CD14-positive monocyte (primary cell): ENCODE data around the gene ZNF598. TPM values are rescaled to one million over a fixed set of nuclear protein-coding genes. Genes with fewer than 3 reads are reported as not detected.

Source experiments
- DNase-seq, 3 donors: peaks; one replicate each; pipeline ENCODE4 v3.0.0-alpha.2; 2011 to 2022
- H2AFZ ChIP-seq: 2 replicates; pipeline ENCODE4 v1.6.0; 2012; ENCODE audit warnings: mild to moderate bottlenecking, low read depth, low read length, inconsistent platforms; ENCODE audit not compliant: insufficient read depth, poor library complexity, severe bottlenecking
- H3K27ac ChIP-seq, 2 donors: 1 replicate in 1 of 2; 2 replicates in 1 of 2; pipeline ENCODE4 v1.5.1; 2012 to 2013; ENCODE audit warnings: low read length in 2 of 2, control low read depth in 1 of 2, inconsistent platforms in 1 of 2, low read depth in 1 of 2, mild to moderate bottlenecking in 1 of 2
- H3K27me3 ChIP-seq, 2 donors: one replicate each; pipeline versions ENCODE4 v1.6.0 to v1.6.1; 2011 to 2013; ENCODE audit warnings: low read length in 2 of 2; ENCODE audit not compliant: control insufficient read depth in 2 of 2, insufficient read depth in 2 of 2
- H3K36me3 ChIP-seq, 2 donors: replicated peaks in 1 of 2; 1 replicate in 1 of 2; 2 replicates in 1 of 2; pipeline versions ENCODE4 v1.5.1 to v1.6.1; 2012 to 2013; ENCODE audit warnings: low read length in 2 of 2, control low read depth in 1 of 2, inconsistent platforms in 1 of 2, mild to moderate bottlenecking in 1 of 2; ENCODE audit not compliant: insufficient read depth in 2 of 2, control insufficient read depth in 1 of 2
- H3K4me1 ChIP-seq, 2 donors: 1 replicate in 1 of 2; 2 replicates in 1 of 2; pipeline versions ENCODE4 v1.5.1 to v1.6.1; 2012 to 2013; ENCODE audit warnings: low read length in 2 of 2, control low read depth in 1 of 2, inconsistent platforms in 1 of 2, mild to moderate bottlenecking in 1 of 2, moderate library complexity in 1 of 2; ENCODE audit not compliant: insufficient read depth in 2 of 2, control insufficient read depth in 1 of 2
- H3K4me2 ChIP-seq: replicated peaks from 2 replicates; pipeline ENCODE3; 2012; ENCODE audit warnings: low read length, moderate library complexity, mild to moderate bottlenecking; ENCODE audit not compliant: poor library complexity, severe bottlenecking; ENCODE audit errors: extremely low read depth
- H3K4me3 ChIP-seq, 3 experiments: fragments of 200-600 bp in 1 of 3; sonication (generic) in 1 of 3; replicated peaks in 1 of 3; 1 replicate in 2 of 3; 2 replicates in 1 of 3; pipeline ENCODE4 v1.5.1; 2011 to 2013; ENCODE audit warnings: low read length in 3 of 3, mild to moderate bottlenecking in 3 of 3, control low read depth in 2 of 3, low read depth in 2 of 3, inconsistent platforms in 1 of 3, moderate library complexity in 1 of 3
- H3K79me2 ChIP-seq: 2 replicates; pipeline ENCODE4 v1.6.0; 2012; ENCODE audit warnings: mild to moderate bottlenecking, control low read depth, inconsistent platforms, low read length, moderate library complexity; ENCODE audit not compliant: insufficient read depth
- H3K9ac ChIP-seq: 2 replicates; pipeline ENCODE4 v1.6.0; 2017; ENCODE audit warnings: low read length, mild to moderate bottlenecking; ENCODE audit not compliant: insufficient read depth, poor library complexity, severe bottlenecking
- H3K9me3 ChIP-seq, 2 donors: replicated peaks in 1 of 2; 1 replicate in 1 of 2; 2 replicates in 1 of 2; pipeline versions ENCODE4 v1.5.1 to v1.6.1; 2012 to 2013; ENCODE audit warnings: low read length in 2 of 2, control low read depth in 1 of 2; ENCODE audit not compliant: control insufficient read depth in 1 of 2, insufficient read depth in 1 of 2
- H4K20me1 ChIP-seq: 2 replicates; pipeline ENCODE4 v1.6.0; 2012; ENCODE audit warnings: mild to moderate bottlenecking, low read length, control low read depth, moderate library complexity; ENCODE audit not compliant: insufficient read depth
- H3K27ac Mint-ChIP-seq, 7 donors: one replicate each; pipeline ENCODE4 v1.8.0; 2020; ENCODE audit warnings: mild to moderate bottlenecking in 7 of 7, mixed read lengths in 7 of 7, moderate library complexity in 6 of 7, inconsistent platforms in 2 of 7
- H3K27me3 Mint-ChIP-seq, 3 donors: one replicate each; pipeline ENCODE4 v1.8.0; 2021 to 2022; ENCODE audit warnings: low read depth in 3 of 3, mild to moderate bottlenecking in 3 of 3, mixed read lengths in 3 of 3, moderate library complexity in 3 of 3, inconsistent platforms in 1 of 3
- H3K36me3 Mint-ChIP-seq, 2 donors: one replicate each; pipeline ENCODE4 v1.8.0; 2020; ENCODE audit warnings: mixed read lengths in 2 of 2, inconsistent platforms in 1 of 2, mild to moderate bottlenecking in 1 of 2
- H3K4me1 Mint-ChIP-seq: one replicate; pipeline ENCODE4 v1.8.0; 2020; ENCODE audit warnings: mild to moderate bottlenecking, mixed read lengths
- H3K4me3 Mint-ChIP-seq, 2 donors: one replicate each; pipeline ENCODE4 v1.8.0; 2020; ENCODE audit warnings: mild to moderate bottlenecking in 2 of 2, mixed read lengths in 2 of 2, moderate library complexity in 1 of 2
- H3K9me3 Mint-ChIP-seq, 7 donors: one replicate each; pipeline ENCODE4 v1.8.0; 2020 to 2022; ENCODE audit warnings: mixed read lengths in 7 of 7, mild to moderate bottlenecking in 6 of 7, moderate library complexity in 6 of 7, inconsistent platforms in 2 of 7
- WGBS: methylation state at CpG from one replicate; pipeline ENCODE4 v1.1.5; 2013; ENCODE audit warnings: missing lambda C conversion rate; ENCODE audit not compliant: insufficient coverage; 5-methylcytosine and 5-hydroxymethylcytosine counted together
- intact Hi-C, 2 donors: fragments of 100-400 bp; cut with micrococcal nuclease; formaldehyde crosslinking; loops; one replicate each; pipeline versions ENCODE4 v1.15.0 to v1.15.1; 2023
- polyA plus RNA-seq, 3 donors: library from polyadenylated mRNA; depleted of rRNA in 1 of 3; unstranded in 2 of 3; stranded (reverse) in 1 of 3; fragments of 300-500 nt in 2 of 3; fragments of >200 nt in 1 of 3; fragmentation: Illumina TruSeq in 2 of 3; gene quantifications; 1 replicate in 2 of 3; 2 replicates in 1 of 3; pipeline ENCODE4 v1.2.3, GENCODE V29; 2012 to 2021
- TF ChIP-seq, protein P1 (sequence below): fragments of 200-600 bp; IDR thresholded peaks from one replicate; pipeline ENCODE4 v1.8.0; 2022; ENCODE audit warnings: antibody characterized with exemption, mild to moderate bottlenecking

ZNF598 gene
- polyA plus RNA-seq, 3 donors, result 1.4 to 42.1 (median 1.5) TPM

DNA sequence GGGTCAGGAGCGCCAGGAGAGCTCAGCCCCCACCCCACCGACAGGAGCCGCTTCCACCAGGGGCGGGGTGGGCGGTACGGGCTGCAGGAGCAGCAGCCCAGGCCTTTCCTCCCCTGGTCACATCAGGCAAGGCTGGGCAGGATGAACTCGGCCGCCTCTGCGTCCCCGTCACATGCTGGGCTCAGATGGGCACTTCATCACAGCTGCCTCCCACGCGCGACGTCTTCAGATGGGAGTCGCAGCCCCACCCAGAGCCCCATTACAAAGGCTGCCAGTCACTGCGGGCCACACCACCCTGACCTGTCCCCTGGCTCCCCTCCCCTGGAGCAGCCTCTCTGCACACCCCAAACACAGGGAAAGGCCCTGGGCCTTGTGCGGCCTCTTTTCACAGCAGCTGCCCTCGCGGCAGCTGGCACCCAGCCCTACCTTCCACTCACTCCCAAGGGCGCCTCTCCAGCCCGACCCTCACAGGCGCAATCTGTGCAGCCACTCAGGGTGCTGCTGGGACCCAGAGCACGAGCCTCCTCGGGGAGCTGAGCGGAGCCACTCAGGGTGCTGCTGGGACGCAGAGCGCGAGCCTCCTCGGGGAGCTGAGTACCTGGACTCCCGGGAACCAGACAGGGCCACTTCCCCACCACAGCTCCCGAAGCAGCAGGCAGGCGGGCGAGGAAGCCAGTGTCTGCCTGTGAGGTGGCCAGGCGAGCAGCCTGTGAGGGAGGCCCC, 4.7 kb downstream of the ZNF598 start:
- H4K20me1 ChIP-seq, result peaks cover 67% of the 10 kb centered on the region
- H3K4me3 ChIP-seq, result no peak overlapping the region
- H3K79me2 ChIP-seq, result peaks cover 60% of the 10 kb centered on the region
- no peak overlapping the region for H3K4me2 ChIP-seq
- TF ChIP-seq, protein P1, sequence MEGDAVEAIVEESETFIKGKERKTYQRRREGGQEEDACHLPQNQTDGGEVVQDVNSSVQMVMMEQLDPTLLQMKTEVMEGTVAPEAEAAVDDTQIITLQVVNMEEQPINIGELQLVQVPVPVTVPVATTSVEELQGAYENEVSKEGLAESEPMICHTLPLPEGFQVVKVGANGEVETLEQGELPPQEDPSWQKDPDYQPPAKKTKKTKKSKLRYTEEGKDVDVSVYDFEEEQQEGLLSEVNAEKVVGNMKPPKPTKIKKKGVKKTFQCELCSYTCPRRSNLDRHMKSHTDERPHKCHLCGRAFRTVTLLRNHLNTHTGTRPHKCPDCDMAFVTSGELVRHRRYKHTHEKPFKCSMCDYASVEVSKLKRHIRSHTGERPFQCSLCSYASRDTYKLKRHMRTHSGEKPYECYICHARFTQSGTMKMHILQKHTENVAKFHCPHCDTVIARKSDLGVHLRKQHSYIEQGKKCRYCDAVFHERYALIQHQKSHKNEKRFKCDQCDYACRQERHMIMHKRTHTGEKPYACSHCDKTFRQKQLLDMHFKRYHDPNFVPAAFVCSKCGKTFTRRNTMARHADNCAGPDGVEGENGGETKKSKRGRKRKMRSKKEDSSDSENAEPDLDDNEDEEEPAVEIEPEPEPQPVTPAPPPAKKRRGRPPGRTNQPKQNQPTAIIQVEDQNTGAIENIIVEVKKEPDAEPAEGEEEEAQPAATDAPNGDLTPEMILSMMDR, result no peak
- peaks cover 31 to 35% of the 10 kb centered on the region in 2 donors for H3K36me3 ChIP-seq
- no peak overlapping the region for H3K9ac ChIP-seq
- DNase-seq, result no peak
- Mint-ChIP-seq H3K27me3 (peaks cover 0 to 1% (median 0%) of the 10 kb centered on the region in 3 donors), H3K27ac (peak overlapping the region in 1 of 7 donors; percentile 50), H3K36me3 (peaks cover 21 to 36% of the 10 kb centered on the region in 2 donors), H3K4me1 (peaks cover 43% of the 10 kb centered on the region), H3K9me3 (peaks cover 0 to 2% (median 0%) of the 10 kb centered on the region in 7 donors), H3K4me3 (no peak overlapping the region)
- WGBS, result 69% methylated on average over 34 of the region's 34 CpGs
- peaks cover 31 to 57% of the 10 kb centered on the region in 2 donors for H3K4me1 ChIP-seq
- no peak overlapping the region for H2AFZ ChIP-seq
- no peaks in the 10 kb centered on the region for H3K9me3 ChIP-seq
- intact Hi-C loops, result loop anchor here (5.0 to 10.0 kb wide), 4 partner anchors 42 to 250 kb away; partner anchors contain the start of genes ECI1 (in 1 of the 2), NTHL1 (in 1 of the 2) and TSC2 (in 1 of the 2)
- no peaks in the 10 kb centered on the region for H3K27me3 ChIP-seq
- H3K27ac ChIP-seq, result no peak overlapping the region

DNA sequence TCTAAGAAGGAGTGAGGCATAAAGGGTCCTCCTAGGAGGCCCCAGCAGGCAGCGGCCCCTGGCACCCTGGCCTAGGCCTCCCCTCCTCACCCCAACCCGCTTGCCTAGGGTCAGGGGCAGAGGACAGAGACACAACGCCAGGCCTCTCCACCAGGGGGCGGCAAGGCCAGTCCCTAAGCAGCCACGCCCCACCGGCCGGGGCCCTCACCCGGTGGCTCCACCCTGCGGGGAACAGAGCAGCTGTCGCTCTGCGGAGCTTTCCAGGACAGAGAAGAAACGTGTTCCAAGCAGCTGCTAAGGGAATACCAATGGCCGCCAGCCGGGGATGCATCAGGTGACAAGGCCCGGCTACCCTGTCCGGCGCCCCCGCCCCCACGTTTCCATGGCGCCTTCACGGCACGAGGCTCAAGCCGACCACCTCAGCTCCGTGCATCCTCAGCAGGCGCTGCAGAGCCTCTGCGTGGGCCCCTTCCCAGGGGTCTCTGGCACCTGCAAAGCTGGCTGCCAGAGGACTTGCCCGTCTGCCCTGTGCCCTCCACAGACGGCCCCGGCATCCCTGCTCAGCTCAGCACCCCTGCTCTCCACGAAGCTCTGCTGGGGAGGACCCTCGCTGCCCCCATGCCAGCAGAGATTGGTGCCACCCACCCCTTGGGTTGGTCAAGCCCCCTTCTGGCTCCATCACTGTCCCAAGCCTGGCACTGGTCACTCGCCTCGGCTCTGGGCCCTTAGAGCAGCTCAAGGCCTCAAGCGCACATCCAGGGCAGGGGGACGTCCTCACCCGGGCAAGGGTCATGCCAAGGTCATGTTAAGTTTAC, 5.6 kb downstream of the ZNF598 start:
- Mint-ChIP-seq H3K27ac (peak overlapping the region in 2 of 7 donors; percentile 12 to 77), H3K9me3 (peaks cover 0 to 2% (median 0%) of the 10 kb centered on the region in 7 donors), H3K27me3 (peaks cover 0 to 1% (median 0%) of the 10 kb centered on the region in 3 donors), H3K4me3 (no peak overlapping the region), H3K4me1 (peaks cover 41% of the 10 kb centered on the region), H3K36me3 (peaks cover 22 to 43% of the 10 kb centered on the region in 2 donors)
- TF ChIP-seq, protein P1, result peak; percentile 99
- 42% methylated on average over 36 of the region's 36 CpGs for WGBS
- no peak overlapping the region for H2AFZ ChIP-seq
- no peaks in the 10 kb centered on the region for H3K27me3 ChIP-seq
- H4K20me1 ChIP-seq, result peaks cover 67% of the 10 kb centered on the region
- peak overlapping the region; percentile 48 for H3K4me2 ChIP-seq
- H3K4me1 ChIP-seq, result peaks cover 28 to 51% of the 10 kb centered on the region in 2 donors
- peak; percentile 86 to 91 (median 87) for DNase-seq
- H3K9ac ChIP-seq, result no peak overlapping the region
- intact Hi-C loops, result loop anchor here (10.0 kb wide), 2 partner anchors 241 to 251 kb away; partner anchors contain the start of gene ECI1 (in 1 of the 2)
- peak overlapping the region in 1 of 3 experiments; percentile 36 for H3K4me3 ChIP-seq
- H3K36me3 ChIP-seq, result peaks cover 39 to 44% of the 10 kb centered on the region in 2 donors
- no peak overlapping the region for H3K27ac ChIP-seq
- peaks cover 56% of the 10 kb centered on the region for H3K79me2 ChIP-seq
- no peaks in the 10 kb centered on the region for H3K9me3 ChIP-seq
